ENCODE results near the gene MSMB.

GRCh38 chr10:46077141-46077554 lies 31.1 kb upstream of the MSMB start:
- no peak for TF ChIP-seq POLR2A (IDR thresholded peaks at IDR 0.05)
- no peak for TF ChIP-seq CTCF (IDR thresholded peaks at IDR 0.05)

All from stomach (tissue), 4 donors.